Transverse colon (tissue), 4 donors: ENCODE measurements around the gene SOX12. TPM values are rescaled to one million over a fixed set of nuclear protein-coding genes. Genes with fewer than 3 reads are reported as not detected.

Source experiments
- DNase-seq: peaks from one replicate; pipeline ENCODE4 v3.0.0-alpha.2; 2019
- H3K27ac ChIP-seq, 4 donors: fragments of 200-600 bp; sonication (generic); 2 replicates each; pipeline ENCODE4 v1.5.1; 2016 to 2018; ENCODE audit warnings: inconsistent platforms in 4 of 4
- H3K27me3 ChIP-seq: fragments of 200-600 bp; sonication (generic); 2 replicates; pipeline ENCODE4 v1.5.1; 2017; ENCODE audit warnings: inconsistent platforms
- H3K36me3 ChIP-seq, 4 donors: fragments of 200-600 bp; sonication (generic); 2 replicates each; pipeline ENCODE4 v1.5.1; 2017 to 2019; ENCODE audit warnings: inconsistent platforms in 4 of 4
- H3K4me1 ChIP-seq, 4 donors: fragments of 200-600 bp; sonication (generic); 2 replicates each; pipeline ENCODE4 v1.5.1; 2017 to 2020; ENCODE audit warnings: inconsistent platforms in 4 of 4
- H3K4me3 ChIP-seq, 4 donors: fragments of 200-600 bp; sonication (generic); 1 replicate in 1 of 4; 2 replicates in 3 of 4; pipeline versions ENCODE4 v1.5.1 to v1.6.1; 2017 to 2019; ENCODE audit warnings: inconsistent platforms in 4 of 4
- H3K9me3 ChIP-seq, 2 donors: fragments of 200-600 bp; sonication (generic); 2 replicates each; pipeline ENCODE4 v1.5.1; 2017 to 2019; ENCODE audit warnings: inconsistent platforms in 2 of 2
- EP300 ChIP-seq: sonication (generic); formaldehyde crosslinking; IDR thresholded peaks from one replicate; pipeline ENCODE4 v1.6.1; 2017; ENCODE audit warnings: antibody characterized with exemption, low read depth
- POLR2A ChIP-seq: fragments of 450-650 bp; IDR thresholded peaks from one replicate; pipeline ENCODE4 v1.6.1; 2016; ENCODE audit warnings: antibody characterized with exemption, mild to moderate bottlenecking, moderate library complexity
- POLR2AphosphoS5 ChIP-seq, 3 donors: sonication (generic); formaldehyde crosslinking; IDR thresholded peaks; one replicate each; pipeline ENCODE4 v1.6.1; 2016; ENCODE audit warnings: antibody characterized with exemption in 3 of 3
- WGBS, 2 donors: methylation state at CpG; one replicate each; pipeline ENCODE4 v1.1.5; 2018; ENCODE audit warnings: low coverage in 1 of 2; 5-methylcytosine and 5-hydroxymethylcytosine counted together
- in situ Hi-C, 4 donors: fragments of 200-750 bp; cut with MboI; loops; one replicate each; pipeline versions ENCODE4 v1.15.0 to v1.15.1; 2017; ENCODE audit warnings: low sequenced_read_pairs in 3 of 4, low pct_ligation_motif_present in 1 of 4, low pct_unique_long_range_greater_than_20kb in 1 of 4
- intact Hi-C: fragments of 100-400 bp; cut with DNase I; formaldehyde crosslinking; loops from one replicate; pipeline ENCODE4 v1.15.1; 2023; ENCODE audit warnings: low total_unique reads
- total RNA-seq, 4 donors: library from RNA; depleted of rRNA; stranded (reverse); fragments of >200 nt; gene quantifications; one replicate each; pipeline ENCODE4 v1.1.0, GENCODE V29; 2016
- TF ChIP-seq, protein P1 (sequence below), 5 experiments: fragments of 200-600 bp in 3 of 5; fragments of 450-650 bp in 2 of 5; sonication (generic) in 3 of 5; IDR thresholded peaks; 1 replicate in 2 of 5; 2 replicates in 3 of 5; pipeline ENCODE4 v1.5.1; 2016 to 2017; ENCODE audit warnings: antibody characterized with exemption in 5 of 5, inconsistent platforms in 3 of 5, mild to moderate bottlenecking in 2 of 5, moderate library complexity in 1 of 5

Gene SOX12
- total RNA-seq, 4 donors from 2014 or later: 2.0 to 5.0 (median 3.5) TPM

DNA sequence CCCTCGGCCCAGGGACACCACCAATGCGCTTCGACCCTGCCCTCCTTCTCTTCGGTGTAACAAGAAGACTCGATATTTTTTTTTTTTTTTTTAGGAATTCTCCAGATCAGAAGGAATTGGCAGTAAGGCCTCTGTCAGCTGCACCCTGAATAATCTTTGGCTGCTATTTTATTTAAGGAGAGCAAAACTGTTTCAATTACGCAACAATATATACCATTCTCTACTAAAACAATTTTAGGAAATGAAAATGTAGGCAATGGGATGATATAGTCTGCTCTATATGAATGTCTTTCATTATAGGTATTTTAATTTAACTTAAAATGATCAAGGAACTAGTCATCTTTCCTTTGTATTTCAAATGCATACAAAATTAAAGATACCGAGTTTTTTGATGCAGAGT is 14.7 kb upstream of the SOX12 start:
- TF ChIP-seq, protein P1, sequence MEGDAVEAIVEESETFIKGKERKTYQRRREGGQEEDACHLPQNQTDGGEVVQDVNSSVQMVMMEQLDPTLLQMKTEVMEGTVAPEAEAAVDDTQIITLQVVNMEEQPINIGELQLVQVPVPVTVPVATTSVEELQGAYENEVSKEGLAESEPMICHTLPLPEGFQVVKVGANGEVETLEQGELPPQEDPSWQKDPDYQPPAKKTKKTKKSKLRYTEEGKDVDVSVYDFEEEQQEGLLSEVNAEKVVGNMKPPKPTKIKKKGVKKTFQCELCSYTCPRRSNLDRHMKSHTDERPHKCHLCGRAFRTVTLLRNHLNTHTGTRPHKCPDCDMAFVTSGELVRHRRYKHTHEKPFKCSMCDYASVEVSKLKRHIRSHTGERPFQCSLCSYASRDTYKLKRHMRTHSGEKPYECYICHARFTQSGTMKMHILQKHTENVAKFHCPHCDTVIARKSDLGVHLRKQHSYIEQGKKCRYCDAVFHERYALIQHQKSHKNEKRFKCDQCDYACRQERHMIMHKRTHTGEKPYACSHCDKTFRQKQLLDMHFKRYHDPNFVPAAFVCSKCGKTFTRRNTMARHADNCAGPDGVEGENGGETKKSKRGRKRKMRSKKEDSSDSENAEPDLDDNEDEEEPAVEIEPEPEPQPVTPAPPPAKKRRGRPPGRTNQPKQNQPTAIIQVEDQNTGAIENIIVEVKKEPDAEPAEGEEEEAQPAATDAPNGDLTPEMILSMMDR (IDR thresholded peaks at IDR 0.05): no peak
- TF ChIP-seq POLR2A (no peak), POLR2AphosphoS5 (IDR thresholded peaks at IDR 0.05) (no peak), EP300 (no peak)
- H3K9me3 ChIP-seq: no peaks in the 10 kb centered on the region
- H3K4me3 ChIP-seq: peak overlapping the region in 2 of 4 donors; percentile 36 to 42
- WGBS, 2 donors: 35% methylated on average over 4 to 7 of the region's 7 CpGs
- H3K27ac ChIP-seq: peak overlapping the region; percentile 79 to 88 (median 81)
- no peak for DNase-seq
- peaks cover 0 to 13% (median 0%) of the 10 kb centered on the region in 4 donors for H3K4me1 ChIP-seq
- no peaks in the 10 kb centered on the region for H3K36me3 ChIP-seq
- intact Hi-C loops (no loop called here), in situ Hi-C loops (no loop called here)
- H3K27me3 ChIP-seq: no peaks in the 10 kb centered on the region

DNA sequence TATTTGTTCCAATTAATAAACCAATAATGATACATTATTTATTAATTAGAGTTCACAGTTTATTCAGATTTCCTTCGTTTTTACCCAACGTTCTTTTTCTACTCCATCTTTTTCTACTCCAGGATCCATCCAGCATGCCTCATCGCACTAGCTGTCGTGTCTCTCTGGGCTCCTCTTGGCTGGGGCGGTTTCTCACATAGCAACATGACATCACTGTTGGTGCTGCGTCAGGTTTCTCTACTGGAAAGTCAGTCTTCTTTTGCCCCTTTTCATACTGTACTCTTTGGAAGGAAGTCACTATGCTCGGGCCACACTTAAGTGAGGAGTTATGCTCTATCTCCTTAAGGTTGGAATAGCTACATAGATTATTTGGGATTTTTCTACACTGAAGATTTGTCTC is 13.7 kb upstream of the SOX12 start:
- no peak overlapping the region for H3K4me3 ChIP-seq
- H3K36me3 ChIP-seq: no peaks in the 10 kb centered on the region
- no peak overlapping the region for H3K27ac ChIP-seq
- H3K9me3 ChIP-seq: no peaks in the 10 kb centered on the region
- H3K27me3 ChIP-seq: no peaks in the 10 kb centered on the region
- TF ChIP-seq, protein P1 (IDR thresholded peaks at IDR 0.05): no peak
- TF ChIP-seq EP300 (no peak), POLR2A (no peak), POLR2AphosphoS5 (IDR thresholded peaks at IDR 0.05) (no peak)
- 93 to 95% methylated on average over 6 to 7 of the region's 7 CpGs for WGBS, 2 donors
- no peak for DNase-seq
- in situ Hi-C loops (no loop called here), intact Hi-C loops (no loop called here)
- H3K4me1 ChIP-seq: peaks cover 0 to 13% (median 0%) of the 10 kb centered on the region in 4 donors

DNA sequence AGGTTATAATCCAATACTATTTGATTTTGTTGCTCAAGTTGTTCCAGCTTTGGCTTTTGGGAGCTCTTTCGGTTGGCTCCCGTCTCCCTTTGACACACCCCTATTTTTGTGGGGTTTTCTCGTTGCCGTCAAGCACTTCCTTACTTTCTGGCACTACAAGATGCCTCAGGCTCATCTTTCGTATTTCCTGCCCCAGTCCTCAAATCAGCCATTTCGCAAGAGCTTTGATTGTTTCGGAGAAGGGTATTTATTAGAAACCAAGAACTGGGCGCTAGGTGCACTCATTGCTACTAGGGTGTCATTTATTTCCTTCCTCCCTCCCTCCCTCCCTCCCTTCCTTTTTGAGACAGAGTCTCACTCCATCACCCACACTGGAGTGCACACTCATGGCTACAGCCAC is 13.3 kb upstream of the SOX12 start:
- no peaks in the 10 kb centered on the region for H3K36me3 ChIP-seq
- no peak for TF ChIP-seq POLR2A
- TF ChIP-seq, protein P1 (IDR thresholded peaks at IDR 0.05): no peak
- no peak for TF ChIP-seq POLR2AphosphoS5 (IDR thresholded peaks at IDR 0.05)
- no peak for TF ChIP-seq EP300
- no peak for DNase-seq
- WGBS, 2 donors: 93 to 97% methylated on average over 7 to 8 of the region's 8 CpGs
- intact Hi-C loops (no loop called here), in situ Hi-C loops (no loop called here)
- H3K4me3 ChIP-seq: no peak overlapping the region
- H3K4me1 ChIP-seq: peaks cover 0 to 13% (median 0%) of the 10 kb centered on the region in 4 donors
- H3K27me3 ChIP-seq: no peaks in the 10 kb centered on the region
- H3K9me3 ChIP-seq: no peaks in the 10 kb centered on the region
- no peak overlapping the region for H3K27ac ChIP-seq

- TF ChIP-seq POLR2A (no peak), EP300 (no peak), POLR2AphosphoS5 (IDR thresholded peaks at IDR 0.05) (no peak)
- TF ChIP-seq, protein P1 (IDR thresholded peaks at IDR 0.05): no peak
- no peaks in the 10 kb centered on the region for H3K36me3 ChIP-seq
- 59 to 86% methylated on average over 1 of the region's 1 CpG for WGBS, 2 donors
- no peak for DNase-seq
- H3K4me3 ChIP-seq: no peak overlapping the region
- no peaks in the 10 kb centered on the region for H3K9me3 ChIP-seq
- intact Hi-C loops (no loop called here), in situ Hi-C loops (no loop called here)
- H3K4me1 ChIP-seq: peaks cover 0 to 13% (median 0%) of the 10 kb centered on the region in 4 donors
- H3K27me3 ChIP-seq: no peaks in the 10 kb centered on the region
- H3K27ac ChIP-seq: no peak overlapping the region
Measured at GRCh38 chr20:312866-313265, 12.5 kb upstream of the SOX12 start.
